OCI-M2 (cell line): ENCODE results near the gene NXN.
"Not testable (repeated sequence)": the region's sequence is repeated elsewhere in the genome, so short reads cannot be mapped to it uniquely, and the experiment has no call there.

Source experiments
- DNase-seq: peaks from one replicate; lab custom pipeline; 2025; ENCODE audit not compliant: unreplicated experiment; lab: John Stamatoyannopoulos, UW

Gene NXN

DNA sequence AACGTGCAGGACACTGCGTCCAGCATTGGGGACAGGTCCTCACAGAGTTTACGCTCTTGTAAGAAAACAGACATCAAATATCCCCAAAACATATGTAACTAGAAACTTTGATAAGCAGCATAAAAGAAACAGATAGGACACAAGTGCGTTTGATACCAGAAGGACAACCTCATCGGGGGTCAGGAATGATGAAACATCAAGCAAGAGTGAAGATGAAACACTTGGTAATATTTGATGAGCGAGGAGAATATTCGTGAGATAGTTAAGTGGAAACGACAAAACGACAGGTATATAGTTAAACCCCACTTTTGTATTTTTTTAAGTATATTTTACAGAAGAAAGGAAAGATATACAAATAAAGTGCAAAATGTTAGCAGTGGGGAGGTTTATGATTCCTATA is 55.9 kb downstream of the NXN start:
- DNase-seq, result no peak

DNA sequence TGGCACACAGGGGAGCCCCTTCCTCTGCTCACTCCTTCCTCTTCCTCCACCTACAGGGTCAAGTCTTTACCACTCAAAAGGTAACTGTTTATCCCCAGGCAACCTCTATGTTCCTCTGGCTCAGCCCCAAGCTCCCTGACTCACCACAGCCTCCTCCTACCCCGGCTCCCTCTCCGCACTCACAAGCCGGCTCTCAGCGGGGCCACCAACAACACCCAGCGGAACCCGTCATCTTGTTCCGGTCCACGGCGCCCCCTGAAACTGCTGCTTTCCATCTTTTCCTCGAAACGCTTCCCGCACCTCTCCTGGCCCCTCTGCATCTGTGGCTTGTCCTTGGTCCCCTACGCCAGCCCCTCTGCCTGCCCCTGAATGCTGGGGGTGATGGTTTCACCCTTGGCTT is 58.4 kb downstream of the NXN start:
- DNase-seq, result no peak

DNA sequence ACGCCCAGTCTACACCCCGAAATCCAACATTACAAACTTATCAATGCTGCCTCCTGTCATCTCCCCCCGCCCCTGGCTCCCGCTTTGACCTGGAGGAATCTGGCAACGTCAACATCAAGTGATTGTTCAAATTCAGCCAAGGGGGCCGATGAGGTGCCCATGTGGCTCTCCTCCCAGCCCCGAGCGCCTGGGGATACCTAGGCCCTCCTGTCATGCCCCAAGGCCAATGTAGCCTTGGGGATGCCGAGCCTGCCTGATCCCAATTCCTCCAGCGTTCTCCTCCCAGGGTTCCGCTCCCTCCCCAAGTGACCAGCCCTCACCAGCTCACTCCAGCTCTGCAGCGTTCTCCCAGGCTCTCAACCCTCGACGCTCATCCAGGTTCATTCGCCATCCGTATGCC is 59.4 kb downstream of the NXN start:
- no peak for DNase-seq

DNA sequence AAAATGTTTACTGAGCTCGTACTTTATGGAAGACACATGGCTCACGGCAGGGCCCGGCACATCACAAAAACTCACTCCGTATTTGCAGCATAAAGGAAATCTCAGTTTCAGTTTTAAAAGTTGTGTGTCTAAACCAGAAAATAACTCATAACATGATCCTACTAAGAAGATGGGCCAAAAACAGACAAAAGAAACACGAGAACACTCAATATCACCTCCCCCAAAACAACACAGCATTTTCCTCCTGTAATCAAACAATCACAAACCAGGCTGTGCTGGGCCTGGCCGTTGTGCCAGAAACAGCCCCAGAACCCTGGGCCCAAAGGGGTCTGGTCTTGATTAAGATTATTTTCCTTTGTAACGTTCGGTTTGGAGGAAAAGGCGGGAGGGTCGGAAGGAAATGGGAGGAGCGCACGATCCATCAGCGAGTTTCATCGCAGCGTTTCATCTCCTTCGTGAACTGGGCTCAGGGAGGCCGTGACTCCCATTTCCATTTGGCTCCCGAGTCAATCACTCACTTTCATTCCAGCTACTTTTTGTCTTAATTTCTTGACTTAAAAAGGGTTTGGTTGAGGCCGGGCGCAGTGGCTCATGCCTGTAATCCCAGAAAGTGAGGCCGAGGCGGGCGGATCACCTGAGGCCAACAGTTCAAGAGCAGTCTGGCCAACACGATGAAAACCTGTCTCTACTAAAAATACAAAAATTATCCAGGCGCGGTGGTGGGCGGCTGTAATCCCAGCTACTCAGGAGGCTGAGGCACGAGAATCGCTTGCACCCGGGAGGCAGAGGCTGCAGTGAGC is 61.4 kb downstream of the NXN start:
- DNase-seq, result no peak

DNA sequence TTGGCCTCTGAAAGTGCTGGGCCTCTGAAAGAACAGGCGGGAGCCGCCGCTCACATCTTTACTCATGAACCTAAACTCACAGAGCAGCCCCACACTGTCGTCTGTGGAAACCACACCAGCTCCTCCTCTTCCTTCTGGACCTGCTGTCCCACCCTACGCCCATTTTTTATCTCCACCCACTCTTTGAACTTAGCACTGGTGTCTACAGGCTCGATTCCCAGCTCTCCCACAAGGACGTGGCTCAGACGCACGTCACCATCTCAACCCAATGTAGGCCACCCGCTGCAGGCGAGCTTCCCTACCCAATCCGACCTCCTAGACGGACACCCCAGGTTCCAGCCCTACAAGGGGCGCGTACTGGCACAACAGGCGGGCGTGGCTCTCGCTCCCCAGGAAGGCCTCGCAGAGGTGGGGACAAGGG is 62.2 kb downstream of the NXN start:
- no peak for DNase-seq

DNA sequence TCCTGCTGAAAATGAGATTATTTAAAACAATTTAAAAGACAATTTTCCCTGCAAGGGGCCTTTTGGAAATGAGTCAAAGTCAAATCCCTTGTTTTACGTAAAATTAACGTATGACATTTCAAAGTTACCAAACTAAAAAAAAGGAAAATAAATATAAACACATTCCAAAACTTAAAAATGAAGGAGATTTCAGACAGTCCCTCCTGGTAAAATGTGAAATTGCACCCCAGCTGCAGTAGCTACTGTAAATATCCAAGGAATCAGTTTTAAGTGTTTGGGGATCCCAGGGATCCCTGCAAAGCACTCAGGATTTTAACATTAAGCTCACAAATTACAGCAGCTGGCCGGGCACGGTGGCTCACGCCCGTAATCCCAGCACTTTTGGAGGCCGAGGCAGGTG is 63.3 kb downstream of the NXN start:
- no peak for DNase-seq

DNA sequence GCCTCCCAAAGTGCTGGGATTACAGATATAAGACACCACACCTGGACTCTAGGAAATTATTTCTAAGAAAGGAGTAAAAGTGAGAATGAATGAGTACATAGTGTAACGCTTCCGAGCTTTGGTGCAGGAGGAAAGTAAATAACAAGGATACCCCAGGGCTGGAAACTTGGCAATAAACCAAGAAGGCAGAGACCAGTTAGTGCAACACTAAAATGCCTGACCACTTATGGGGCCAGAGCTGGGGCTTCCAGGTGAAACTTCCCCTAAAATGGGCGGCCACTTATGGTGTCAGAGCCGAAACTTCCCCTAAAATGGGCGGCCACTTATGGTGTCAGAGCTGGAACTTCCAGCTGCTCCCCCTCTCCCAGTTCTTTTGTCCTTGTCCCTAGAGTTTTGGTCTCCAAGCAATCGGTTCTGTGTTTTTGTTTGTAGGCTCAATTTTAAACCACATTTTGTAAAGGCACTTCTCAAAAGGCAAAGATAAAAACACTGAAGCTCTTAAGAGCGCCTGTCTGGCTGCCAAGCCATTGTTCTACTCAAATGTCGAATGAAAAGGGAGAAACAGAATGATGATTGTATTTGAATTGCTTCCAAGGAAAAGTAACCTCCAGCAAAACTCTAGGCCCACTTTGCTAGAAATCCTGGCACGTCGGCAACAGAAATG is 63.9 kb downstream of the NXN start:
- no peak for DNase-seq

DNA sequence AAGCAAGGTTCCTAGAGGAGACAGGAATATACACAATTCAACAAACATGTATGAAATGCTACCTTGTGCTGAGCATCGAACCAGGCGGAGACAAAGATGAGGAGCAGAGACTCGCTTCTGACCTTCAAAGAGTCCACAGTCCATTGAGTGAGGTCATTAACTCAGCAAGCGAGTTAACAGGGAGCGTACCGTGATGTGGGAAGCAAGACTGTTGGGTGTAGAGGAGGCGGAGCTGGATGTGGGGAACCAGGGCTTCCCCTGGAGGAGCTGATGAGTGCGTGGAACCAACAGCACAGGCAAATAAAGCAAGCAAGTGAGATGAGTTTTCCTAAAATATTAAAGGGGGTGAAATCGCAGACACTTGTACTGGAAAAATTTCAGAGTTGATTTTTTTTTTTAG is 65.0 kb downstream of the NXN start:
- DNase-seq, result no peak

DNA sequence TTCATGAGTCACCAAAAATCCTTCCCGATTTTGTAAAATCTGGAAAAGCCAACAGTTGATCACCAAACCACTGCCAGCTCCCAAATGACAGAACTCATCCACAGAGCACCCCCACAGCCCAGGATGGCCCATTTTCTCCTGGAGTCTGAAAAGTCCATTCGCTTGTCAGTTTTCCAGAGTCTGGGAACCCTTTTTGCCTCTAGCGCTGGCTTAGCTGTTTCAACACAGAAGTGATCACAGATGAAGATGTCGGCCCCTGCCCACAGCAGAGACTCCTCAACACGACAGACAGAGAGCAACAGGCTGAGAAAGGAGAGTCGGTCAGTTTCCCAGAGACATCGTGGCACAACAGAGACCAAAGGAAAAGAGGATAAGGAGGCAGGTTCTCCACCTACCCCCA is 66.4 kb downstream of the NXN start:
- DNase-seq, result no peak

DNA sequence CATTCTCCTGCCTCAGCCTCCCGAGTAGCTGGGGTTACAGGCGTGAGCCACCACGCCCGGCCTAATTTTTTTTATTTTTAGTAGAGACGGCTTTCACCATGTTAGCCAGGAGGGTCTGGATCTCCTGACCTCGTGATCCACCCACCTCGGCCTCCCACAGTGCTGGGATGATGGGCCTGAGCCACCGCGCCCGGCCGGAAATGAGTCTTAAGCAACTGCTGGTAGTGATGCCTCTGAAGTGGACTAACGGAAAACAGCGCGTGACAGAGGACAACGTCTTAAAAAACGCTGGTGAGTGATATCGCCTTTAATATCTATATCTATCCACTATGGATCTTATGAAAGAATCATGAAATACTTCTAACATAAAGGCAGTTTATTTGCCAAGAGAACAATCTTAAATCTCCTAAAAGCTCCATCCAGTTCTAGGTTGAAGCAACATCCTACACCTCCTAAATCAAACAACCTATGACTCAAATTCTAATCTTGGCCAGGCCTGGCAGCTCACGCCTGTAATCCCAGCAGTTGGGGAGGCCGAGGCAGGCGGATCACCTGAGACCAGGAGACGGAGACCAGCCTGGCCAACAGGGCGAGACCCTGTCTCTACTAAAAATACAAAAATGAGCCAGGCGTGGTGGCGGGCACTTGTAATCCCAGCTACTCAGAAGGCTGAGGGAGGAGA is 69.8 kb downstream of the NXN start:
- DNase-seq, result no peak

DNA sequence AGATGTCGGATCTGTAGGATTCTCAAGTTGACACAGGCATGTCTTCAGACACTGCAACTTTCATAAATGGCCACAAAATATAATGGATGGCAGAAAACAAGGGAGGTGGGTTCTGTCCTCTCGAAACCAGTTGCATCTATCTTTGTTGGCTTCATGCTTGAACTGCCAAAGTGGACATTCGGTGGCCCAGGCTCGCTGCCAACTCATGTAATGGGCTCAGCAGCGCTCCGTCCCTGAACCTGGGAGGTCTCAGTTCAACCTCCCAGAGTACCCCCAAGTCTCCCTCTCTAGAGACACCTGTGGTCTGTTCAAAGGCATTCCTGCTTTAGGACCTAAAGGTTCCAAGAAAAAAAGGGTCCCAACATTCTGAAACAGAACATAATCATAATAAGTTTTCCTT is 71.9 kb downstream of the NXN start:
- DNase-seq, result no peak

DNA sequence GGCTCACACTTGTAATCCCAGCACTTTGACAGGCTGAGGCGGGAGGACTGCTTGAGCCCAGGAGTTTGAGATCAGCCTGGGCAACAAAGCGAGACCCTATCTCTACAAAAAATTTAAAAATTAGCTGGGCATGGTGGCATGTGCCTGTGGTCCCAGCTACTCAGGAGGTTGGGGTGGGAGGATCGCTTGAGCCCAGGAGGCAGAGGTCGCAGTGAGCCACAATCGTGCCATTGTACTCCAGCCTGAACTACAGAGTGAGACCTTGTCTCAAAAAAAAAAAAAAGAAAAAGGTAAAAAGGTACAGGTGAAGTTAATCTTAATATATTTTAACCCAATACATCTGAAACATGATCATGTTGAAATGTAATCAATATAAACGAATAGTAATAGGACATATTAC is 73.9 kb downstream of the NXN start:
- DNase-seq, result not testable (repeated sequence)

DNA sequence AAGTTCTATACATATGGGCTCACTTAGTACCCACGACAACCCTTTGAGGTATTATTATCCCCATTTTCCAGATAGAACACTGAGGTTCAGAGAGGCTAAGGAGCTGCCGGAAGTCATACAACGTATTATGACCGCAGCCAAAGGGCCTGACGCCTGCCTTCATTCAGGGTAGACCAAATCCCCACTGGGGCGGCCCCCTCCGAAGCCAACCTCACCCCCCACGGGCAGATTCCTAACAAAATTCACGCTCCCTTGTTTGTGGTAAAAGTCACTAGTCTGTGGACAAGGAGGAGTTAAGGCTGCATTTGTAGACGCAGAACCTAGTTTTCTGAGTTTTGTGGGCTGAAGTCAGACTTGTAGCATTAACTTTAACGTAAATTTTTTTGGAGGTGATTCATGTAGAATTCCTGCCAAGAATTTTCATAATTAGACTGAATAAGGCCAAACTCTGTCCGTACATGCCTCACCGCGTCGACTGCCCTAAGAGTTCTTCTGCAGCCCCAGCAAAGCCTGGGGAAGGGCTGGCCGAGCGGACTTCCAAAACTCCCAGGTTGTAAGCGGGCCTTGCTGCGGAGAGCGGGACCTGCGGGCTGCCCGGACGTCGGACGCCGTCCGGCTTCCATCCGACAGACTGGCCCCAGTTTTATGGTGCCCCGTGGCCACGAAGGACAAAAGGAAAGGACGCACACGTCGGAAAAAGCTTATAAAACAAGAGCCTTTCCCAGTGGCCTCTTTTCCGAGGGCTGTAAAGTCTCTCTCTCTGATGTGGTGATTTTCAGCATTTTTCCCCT is 75.7 kb downstream of the NXN start:
- no peak for DNase-seq

DNA sequence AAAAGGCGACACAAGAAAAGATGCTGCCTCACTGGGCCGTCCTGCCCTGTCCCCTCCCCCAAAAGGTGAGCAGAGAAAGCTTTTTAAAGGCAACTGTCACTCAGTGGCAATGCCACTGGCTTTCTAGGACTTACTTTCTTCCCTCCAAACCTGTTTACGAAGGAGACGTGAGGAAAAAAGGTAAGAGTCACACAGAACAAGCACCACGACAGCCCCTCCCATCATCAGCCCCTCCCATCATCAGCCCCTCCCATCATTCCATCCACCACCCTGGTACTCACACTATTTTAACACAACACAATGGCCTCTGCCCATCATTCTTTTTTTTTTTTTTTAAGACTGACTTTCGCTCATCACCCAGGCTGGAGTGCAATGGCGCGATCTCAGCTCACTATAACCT is 77.1 kb downstream of the NXN start:
- DNase-seq, result no peak

DNA sequence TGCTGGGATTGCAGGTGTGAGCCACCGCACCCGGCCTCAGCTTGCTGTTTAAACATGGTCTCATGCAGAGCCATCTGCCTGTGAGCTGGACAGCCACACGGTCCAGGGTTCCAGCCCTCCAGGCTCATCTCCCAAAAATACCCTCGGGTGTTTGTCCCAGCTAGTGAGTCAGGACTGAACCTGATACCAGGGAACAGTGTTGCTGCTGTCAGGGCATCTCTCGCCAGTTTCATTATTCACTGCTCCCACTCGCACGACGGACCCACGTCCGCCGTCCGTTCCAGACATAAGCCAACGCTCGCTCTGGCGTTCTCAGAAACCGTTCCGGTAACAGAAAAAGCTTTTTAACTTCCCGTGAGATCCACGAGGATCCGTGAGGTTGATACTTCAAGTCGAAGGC is 77.6 kb downstream of the NXN start:
- DNase-seq, result no peak

DNA sequence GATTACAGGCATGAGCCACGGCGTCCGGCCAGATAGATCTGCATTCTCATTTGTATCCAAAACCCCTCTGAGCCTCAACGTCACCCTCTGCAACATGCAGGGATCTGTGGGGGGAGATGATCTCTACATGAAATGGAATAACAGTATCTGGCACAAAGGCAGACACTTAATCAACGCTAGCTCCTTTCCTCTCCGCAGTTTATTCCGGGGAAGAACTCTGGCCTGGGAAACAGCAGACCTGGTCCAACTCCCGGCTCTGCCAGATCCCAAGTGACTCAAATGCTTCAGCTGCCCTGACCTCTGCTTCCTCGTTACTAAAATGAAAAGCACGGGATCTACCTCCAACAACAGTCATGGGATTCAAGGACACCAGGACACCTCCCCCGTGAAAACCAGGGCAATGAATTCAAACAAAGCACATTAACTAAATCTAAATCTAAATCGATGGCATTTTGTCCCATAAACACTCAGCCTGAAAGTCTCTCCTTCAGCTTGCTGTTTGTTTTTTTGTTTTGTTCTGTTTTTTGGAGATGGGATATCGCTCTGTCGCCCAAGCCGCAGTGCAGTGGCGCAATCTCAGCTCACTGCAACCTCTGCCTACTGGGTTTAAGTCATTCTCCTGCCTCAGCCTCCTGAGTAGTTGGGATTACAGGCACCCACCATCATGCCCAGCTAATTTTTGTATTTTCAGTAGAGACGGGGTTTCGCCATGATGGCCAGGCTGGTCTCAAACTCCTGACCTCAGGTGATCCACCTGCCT is 78.2 kb downstream of the NXN start:
- DNase-seq, result no peak

DNA sequence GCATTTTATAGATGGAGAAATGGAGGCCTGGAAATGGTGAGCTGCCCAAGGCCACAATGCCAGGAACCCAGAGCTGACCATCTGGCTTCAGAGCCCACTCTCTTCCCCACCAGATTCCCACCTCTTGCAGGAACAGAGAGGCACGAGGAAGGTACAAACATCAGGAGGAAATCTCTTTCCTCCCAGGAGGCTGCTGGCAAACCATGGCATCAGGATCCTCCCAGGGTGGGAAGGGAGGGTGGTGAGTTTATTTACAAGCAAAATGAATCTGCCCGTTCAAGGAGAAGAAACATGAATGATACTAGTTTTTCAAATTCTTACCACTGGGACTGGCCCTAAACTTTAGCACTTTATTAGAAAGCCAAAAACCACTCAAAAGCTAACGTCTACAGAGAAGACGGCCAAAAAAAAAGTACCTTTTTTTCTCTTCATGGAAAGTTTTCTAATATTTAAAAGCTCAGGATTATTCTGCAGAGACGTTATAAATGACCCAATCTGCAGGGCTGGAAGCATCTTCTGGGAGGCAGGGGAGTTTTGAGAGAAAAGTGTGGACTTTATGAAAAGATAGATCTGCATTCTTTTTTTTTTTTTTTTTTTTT is 79.1 kb downstream of the NXN start:
- DNase-seq, result no peak

DNA sequence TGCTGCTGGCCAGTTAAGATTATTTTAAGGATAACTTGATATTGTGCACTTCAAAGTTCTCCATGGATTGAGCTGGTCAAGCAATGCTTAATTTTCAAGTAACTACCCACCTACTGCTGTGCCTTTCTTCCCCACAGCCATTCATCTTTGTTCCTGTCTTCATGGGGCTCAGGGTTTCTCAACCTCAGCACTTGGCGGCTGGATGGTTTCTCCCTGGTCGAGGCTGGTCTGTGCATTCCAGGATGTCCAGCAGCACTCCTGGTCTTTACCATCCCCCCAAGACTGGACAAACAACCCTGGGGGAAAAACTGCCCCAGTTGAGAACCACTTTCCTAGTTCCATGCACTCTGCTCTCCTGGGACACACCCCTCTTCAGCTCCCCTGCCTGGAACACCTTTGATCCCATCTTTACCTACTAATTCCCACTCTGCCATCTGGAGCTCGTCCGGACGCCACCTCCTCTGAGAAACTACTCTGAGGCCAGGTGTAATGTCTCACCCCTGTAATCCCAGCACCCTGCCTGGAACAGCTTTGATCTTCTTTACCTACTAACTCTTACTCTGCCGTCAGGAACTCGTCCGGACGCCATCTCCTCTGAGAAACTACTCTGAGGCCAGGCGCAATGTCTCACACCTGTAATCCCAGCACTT is 81.5 kb downstream of the NXN start:
- DNase-seq, result no peak

DNA sequence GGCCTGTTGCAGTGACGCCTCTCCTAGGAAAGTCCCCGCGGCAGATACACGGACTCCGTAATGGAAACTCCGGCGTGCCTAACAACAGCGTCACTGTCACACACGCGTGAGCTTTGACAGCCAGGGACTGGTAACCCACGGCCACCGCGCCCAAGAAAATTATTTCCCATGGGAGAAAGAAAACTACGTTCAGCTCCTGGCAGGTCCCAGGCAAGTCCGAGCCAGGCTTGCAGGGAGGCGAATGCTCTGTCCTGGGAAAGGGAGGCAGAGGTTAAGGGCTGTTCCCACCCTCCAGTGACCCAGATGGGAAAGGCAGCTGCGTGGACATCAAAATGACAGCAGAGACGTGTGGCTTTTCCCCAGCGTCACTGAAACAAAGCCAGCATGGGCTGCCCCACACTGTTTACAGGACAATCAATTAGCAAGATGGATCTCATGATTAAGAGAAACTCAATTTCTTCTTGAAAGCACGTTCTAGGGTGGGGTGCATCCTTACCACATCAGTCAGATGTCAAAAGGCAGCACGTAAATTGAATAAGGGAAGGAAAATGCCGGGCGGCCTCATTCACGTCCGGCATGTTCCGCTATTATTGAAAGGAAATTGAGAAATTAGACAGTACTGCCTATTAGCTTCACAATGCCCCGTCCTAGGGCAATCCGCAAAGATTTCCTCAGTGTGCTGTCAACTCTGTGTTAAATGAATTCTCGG is 82.5 kb downstream of the NXN start:
- no peak for DNase-seq
